HCT116 (cell line): ENCODE measurements around the gene NLRC5. TPM values are rescaled to one million over a fixed set of nuclear protein-coding genes. Genes with fewer than 3 reads are reported as not detected.
"Not testable (repeated sequence)": the region's sequence is repeated elsewhere in the genome, so short reads cannot be mapped to it uniquely, and the experiment has no call there.

Experiments
- ATAC-seq: fragments of 200-7000 bp; cut with Tn5 transposase; 2 replicates; pipeline ENCODE4 v1.9.1; 2020; ENCODE audit warnings: mild to moderate bottlenecking, moderate library complexity
- BruUV-seq: library from RNA; stranded (reverse); fragments of 400-500 nt; replicated peaks from 2 replicates; lab custom pipeline; 2021; lab: Mats Ljungman, UMichigan
- CTCF ChIA-PET: fragments of 300-600 bp; sonication (Branson Sonifier 250); formaldehyde crosslinking; loops from one replicate; lab custom pipeline; 2021; ENCODE audit warnings: antibody characterized with exemption; lab: Charles Lee
- POLR2A ChIA-PET: fragments of 300-600, 350-600 bp; sonication (Branson Sonifier 250); formaldehyde crosslinking; loops from one replicate; lab custom pipeline; 2021; ENCODE audit warnings: antibody characterized with exemption; lab: Charles Lee
- RAD21 ChIA-PET, 2 experiments: fragments of 300-600 bp; sonication (Branson Sonifier 250); formaldehyde crosslinking; loops; one replicate each; lab custom pipeline; 2023; ENCODE audit warnings: low total read pairs in 2 of 2; ENCODE audit not compliant: uncharacterized antibody in 2 of 2, unreplicated experiment in 2 of 2, low non-redundant PET in 1 of 2; lab: Charles Lee
- DNase-seq: peaks from one replicate; pipeline ENCODE4 v3.0.0-alpha.2; 2010; ENCODE audit warnings: low read depth, low spot score
- H2AFZ ChIP-seq: fragments of 200-600 bp; shearing (Covaris generic), sonication (generic); 2 replicates; pipeline ENCODE4 v1.6.1; 2017; ENCODE audit warnings: low read depth, mixed run types, mixed read lengths, antibody characterized with exemption, low read length; ENCODE audit not compliant: poor library complexity, severe bottlenecking
- H3K27ac ChIP-seq: 2 replicates; pipeline ENCODE4 v1.5.1; 2012; ENCODE audit warnings: low read depth, low read length
- H3K27me3 ChIP-seq: fragments of 200-600 bp; sonication (generic); 2 replicates; pipeline ENCODE4 v1.6.1; 2016; ENCODE audit warnings: mixed run types, low read length, mixed read lengths; ENCODE audit not compliant: insufficient read depth
- H3K36me3 ChIP-seq, 2 experiments: fragments of 200-500 bp in 1 of 2; fragments of 200-600 bp in 1 of 2; sonication (Bioruptor generic) in 1 of 2; sonication (generic) in 1 of 2; 2 replicates each; pipeline versions ENCODE4 v1.5.1 to v1.6.1; 2014 to 2016; ENCODE audit warnings: low read length in 2 of 2, inconsistent platforms in 1 of 2, mixed read lengths in 1 of 2, mixed run types in 1 of 2; ENCODE audit not compliant: insufficient read depth in 2 of 2, control insufficient read depth in 1 of 2
- H3K4me1 ChIP-seq, 2 experiments: fragments of 200-600 bp in 1 of 2; sonication (generic) in 1 of 2; 2 replicates each; pipeline versions ENCODE4 v1.5.1 to v1.6.1; 2012 to 2017; ENCODE audit warnings: low read length in 2 of 2, inconsistent platforms in 1 of 2, mild to moderate bottlenecking in 1 of 2, mixed read lengths in 1 of 2, mixed run types in 1 of 2, moderate library complexity in 1 of 2; ENCODE audit not compliant: insufficient read depth in 2 of 2, control insufficient read depth in 1 of 2
- H3K4me2 ChIP-seq: fragments of 200-600 bp; sonication (generic); 2 replicates; pipeline ENCODE4 v1.6.1; 2017; ENCODE audit warnings: mixed run types, low read length, mixed read lengths
- H3K4me3 ChIP-seq, 2 experiments: fragments of 200-600 bp in 1 of 2; sonication (generic) in 1 of 2; replicated peaks in 1 of 2; 2 replicates each; pipeline ENCODE4 v1.5.1; 2011 to 2016; ENCODE audit warnings: low read length in 2 of 2, control low read depth in 1 of 2, low read depth in 1 of 2, mild to moderate bottlenecking in 1 of 2, mixed read lengths in 1 of 2, mixed run types in 1 of 2
- H3K79me2 ChIP-seq: fragments of 200-600 bp; sonication (generic); 2 replicates; pipeline ENCODE4 v1.6.1; 2017; ENCODE audit warnings: mild to moderate bottlenecking, mixed run types, low read length, moderate library complexity, mixed read lengths; ENCODE audit not compliant: insufficient read depth
- H3K9ac ChIP-seq: fragments of 200-600 bp; sonication (generic); 2 replicates; pipeline ENCODE4 v1.6.1; 2016; ENCODE audit warnings: low read length, mixed read lengths
- H3K9me2 ChIP-seq: fragments of 200-600 bp; sonication (generic), shearing (Covaris generic); 2 replicates; pipeline ENCODE4 v1.6.1; 2017; ENCODE audit warnings: mixed run types, mild to moderate bottlenecking, moderate library complexity; ENCODE audit not compliant: insufficient read depth
- H3K9me3 ChIP-seq, 2 experiments: fragments of 200-500 bp in 1 of 2; fragments of 200-600 bp in 1 of 2; sonication (Bioruptor generic) in 1 of 2; sonication (generic) in 1 of 2; 2 replicates each; pipeline ENCODE4 v1.6.1; 2014 to 2017; ENCODE audit warnings: low read length in 2 of 2, mixed read lengths in 2 of 2, inconsistent platforms in 1 of 2, low read depth in 1 of 2, mild to moderate bottlenecking in 1 of 2, mixed run types in 1 of 2, moderate library complexity in 1 of 2; ENCODE audit not compliant: control insufficient read depth in 1 of 2, insufficient read depth in 1 of 2
- H4K20me1 ChIP-seq: fragments of 200-600 bp; sonication (generic), shearing (Covaris generic); 2 replicates; pipeline ENCODE4 v1.6.1; 2017; ENCODE audit warnings: mixed run types, mild to moderate bottlenecking, moderate library complexity; ENCODE audit not compliant: insufficient read depth
- EGR1 ChIP-seq: IDR thresholded peaks from 2 replicates; pipeline ENCODE4 v1.6.1; 2012; ENCODE audit warnings: low read depth
- FOSL1 ChIP-seq: IDR thresholded peaks from 2 replicates; pipeline ENCODE4 v1.6.1; 2012; ENCODE audit warnings: low read depth
- MAX ChIP-seq: IDR thresholded peaks from 2 replicates; pipeline ENCODE4 v1.6.1; 2012
- SP1 ChIP-seq: IDR thresholded peaks from 2 replicates; pipeline ENCODE4 v1.6.1; 2012; ENCODE audit warnings: low read depth
- ZBTB33 ChIP-seq: IDR thresholded peaks from 2 replicates; pipeline ENCODE4 v1.6.1; 2011; ENCODE audit warnings: mild to moderate bottlenecking, low read length, moderate library complexity; ENCODE audit not compliant: insufficient replicate concordance; ENCODE audit errors: extremely low read depth
- intact Hi-C: fragments of 100-400 bp; cut with micrococcal nuclease; formaldehyde crosslinking; loops from 2 replicates; pipeline ENCODE4 v1.10.0; 2022
- total RNA-seq: library from RNA; stranded (reverse); gene quantifications from one replicate; pipeline ENCODE4 v1.2.1, GENCODE V29; 2021; ENCODE audit not compliant: unreplicated experiment

The NLRC5 gene
- total RNA-seq, 1 experiment from 2014 or later: 10.4 TPM

- TF ChIP-seq ZBTB33 (no peak), EGR1 (no peak), SP1 (no peak), MAX (no peak)
- TF ChIP-seq, all 23 proteins: peak for 0
Measured at GRCh38 chr16:57098188-57098841, 109.0 kb downstream of the NLRC5 start (continued).

GRCh38 chr16:57099965-57100364 is 110.6 kb downstream of the NLRC5 start:
- H3K9me2 ChIP-seq, H3K36me3 ChIP-seq, H3K27ac ChIP-seq, H3K9ac ChIP-seq, DNase-seq, POLR2A ChIA-PET, RAD21 ChIA-PET, H4K20me1 ChIP-seq, H2AFZ ChIP-seq, H3K79me2 ChIP-seq, BruUV-seq, intact Hi-C loops, H3K27me3 ChIP-seq, H3K9me3 ChIP-seq: not testable (repeated sequence)
- Histone ChIP-seq H3K4me2 (peak overlapping the region; percentile 69), H3K4me3 (peak overlapping the region in 1 of 2 experiments; percentile 30; a peak in 2 of 4 replicates), H3K4me1 (peaks cover 9 to 32% of the 10 kb centered on the region in 2 experiments)
- TF ChIP-seq EGR1 (peak; percentile 78), FOSL1 (peak; percentile 51; the same call in 1 of the 2 replicates)
- peak; percentile 57 for ATAC-seq
- CTCF ChIA-PET: interaction anchor here (2.5 kb wide), 1 partner anchor 8 kb away, joined by 8 read pairs; the partner anchor contains the start of gene CPNE2
